Measurements from ENCODE around the gene TRIM6.

The TRIM6 gene

GRCh38 chr11:5618807-5619206 lies 22.4 kb downstream of the TRIM6 start:
- Histone ChIP-seq H3K9me3 (ENCODE audit: low read length) (no peaks in the 10 kb centered on the region), H3K36me3 (ENCODE audit: insufficient read depth, low read length) (no peaks in the 10 kb centered on the region)

GRCh38 chr11:5620651-5621521 lies 24.4 kb downstream of the TRIM6 start:
- H3K36me3 ChIP-seq (ENCODE audit: insufficient read depth, low read length): no peaks in the 10 kb centered on the region
- no peaks in the 10 kb centered on the region for H3K4me1 ChIP-seq (ENCODE audit: insufficient read depth, low read length)
- H2AFZ ChIP-seq (ENCODE audit: low read depth, low read length): no peak overlapping the region
- no peak overlapping the region for H3K4me3 ChIP-seq (ENCODE audit: low read length)
- H3K27me3 ChIP-seq (ENCODE audit: insufficient read depth, low read length): no peaks in the 10 kb centered on the region
- H3K9me3 ChIP-seq (ENCODE audit: low read length): no peaks in the 10 kb centered on the region

More at GRCh38 chr11:5618807-5619206, 22.4 kb downstream of the TRIM6 start:
- no peaks in the 10 kb centered on the region for H3K27me3 ChIP-seq (ENCODE audit: insufficient read depth, low read length)
- no peak overlapping the region for H3K4me3 ChIP-seq (ENCODE audit: low read length)
- no peaks in the 10 kb centered on the region for H3K4me1 ChIP-seq (ENCODE audit: insufficient read depth, low read length)
- no peak overlapping the region for H2AFZ ChIP-seq (ENCODE audit: low read depth, low read length)

- Histone ChIP-seq H3K4me1 (ENCODE audit: insufficient read depth, low read length) (no peaks in the 10 kb centered on the region), H2AFZ (ENCODE audit: low read depth, low read length) (no peak overlapping the region), H3K27me3 (ENCODE audit: insufficient read depth, low read length) (no peaks in the 10 kb centered on the region), H3K36me3 (ENCODE audit: insufficient read depth, low read length) (no peaks in the 10 kb centered on the region), H3K4me3 (ENCODE audit: low read length) (no peak overlapping the region), H3K9me3 (ENCODE audit: low read length) (no peaks in the 10 kb centered on the region)
Observed at GRCh38 chr11:5621580-5621979, 25.1 kb downstream of the TRIM6 start.

- no peak overlapping the region for H2AFZ ChIP-seq (ENCODE audit: low read depth, low read length)
- no peaks in the 10 kb centered on the region for H3K4me1 ChIP-seq (ENCODE audit: insufficient read depth, low read length)
- no peak overlapping the region for H3K4me3 ChIP-seq (ENCODE audit: low read length)
- H3K36me3 ChIP-seq (ENCODE audit: insufficient read depth, low read length): no peaks in the 10 kb centered on the region
- H3K27me3 ChIP-seq (ENCODE audit: insufficient read depth, low read length): no peaks in the 10 kb centered on the region
- no peaks in the 10 kb centered on the region for H3K9me3 ChIP-seq (ENCODE audit: low read length)
Observed at GRCh38 chr11:5622802-5623201, 26.4 kb downstream of the TRIM6 start.

GRCh38 chr11:5624489-5625279 lies 28.2 kb downstream of the TRIM6 start, which contains the start of gene TRIM34:
TRIM34 (plus strand) TSS chr11:5625001; CDS start chr11:5632332, 7,331 bp downstream.
- Histone ChIP-seq H3K4me1 (ENCODE audit: insufficient read depth, low read length) (no peaks in the 10 kb centered on the region), H3K4me3 (ENCODE audit: low read length) (peak within 1 kb of the TSS; percentile 34), H3K36me3 (ENCODE audit: insufficient read depth, low read length) (no peaks in the 10 kb centered on the region), H2AFZ (ENCODE audit: low read depth, low read length) (peak within 1 kb of the TSS; percentile 67), H3K27me3 (ENCODE audit: insufficient read depth, low read length) (no peaks in the 10 kb centered on the region), H3K9me3 (ENCODE audit: low read length) (no peaks in the 10 kb centered on the region)

- H2AFZ ChIP-seq (ENCODE audit: low read depth, low read length): peak overlapping the region; percentile 67
- no peaks in the 10 kb centered on the region for H3K27me3 ChIP-seq (ENCODE audit: insufficient read depth, low read length)
- no peaks in the 10 kb centered on the region for H3K4me1 ChIP-seq (ENCODE audit: insufficient read depth, low read length)
- H3K4me3 ChIP-seq (ENCODE audit: low read length): peak overlapping the region; percentile 34
- no peaks in the 10 kb centered on the region for H3K36me3 ChIP-seq (ENCODE audit: insufficient read depth, low read length)
- H3K9me3 ChIP-seq (ENCODE audit: low read length): no peaks in the 10 kb centered on the region
Observed at GRCh38 chr11:5625281-5625680, 28.8 kb downstream of the TRIM6 start.

- no peaks in the 10 kb centered on the region for H3K9me3 ChIP-seq (ENCODE audit: low read length)
- H3K36me3 ChIP-seq (ENCODE audit: insufficient read depth, low read length): no peaks in the 10 kb centered on the region
- no peak overlapping the region for H2AFZ ChIP-seq (ENCODE audit: low read depth, low read length)
- no peaks in the 10 kb centered on the region for H3K4me1 ChIP-seq (ENCODE audit: insufficient read depth, low read length)
- H3K4me3 ChIP-seq (ENCODE audit: low read length): no peak overlapping the region
- H3K27me3 ChIP-seq (ENCODE audit: insufficient read depth, low read length): no peaks in the 10 kb centered on the region
Observed at GRCh38 chr11:5626196-5626595, 29.8 kb downstream of the TRIM6 start.

- no peaks in the 10 kb centered on the region for H3K27me3 ChIP-seq (ENCODE audit: insufficient read depth, low read length)
- H2AFZ ChIP-seq (ENCODE audit: low read depth, low read length): no peak overlapping the region
- no peaks in the 10 kb centered on the region for H3K9me3 ChIP-seq (ENCODE audit: low read length)
- H3K36me3 ChIP-seq (ENCODE audit: insufficient read depth, low read length): no peaks in the 10 kb centered on the region
- no peaks in the 10 kb centered on the region for H3K4me1 ChIP-seq (ENCODE audit: insufficient read depth, low read length)
- no peak overlapping the region for H3K4me3 ChIP-seq (ENCODE audit: low read length)
Observed at GRCh38 chr11:5631417-5631816, 35.0 kb downstream of the TRIM6 start.

- Histone ChIP-seq H3K36me3 (ENCODE audit: insufficient read depth, low read length) (no peaks in the 10 kb centered on the region), H3K4me1 (ENCODE audit: insufficient read depth, low read length) (no peaks in the 10 kb centered on the region), H3K9me3 (ENCODE audit: low read length) (no peaks in the 10 kb centered on the region), H3K27me3 (ENCODE audit: insufficient read depth, low read length) (no peaks in the 10 kb centered on the region), H3K4me3 (ENCODE audit: low read length) (no peak overlapping the region), H2AFZ (ENCODE audit: low read depth, low read length) (no peak overlapping the region)
Observed at GRCh38 chr11:5631969-5632635, 35.7 kb downstream of the TRIM6 start.

GRCh38 chr11:5639953-5640352 lies 43.5 kb downstream of the TRIM6 start:
- Histone ChIP-seq H3K27me3 (ENCODE audit: insufficient read depth, low read length) (no peaks in the 10 kb centered on the region), H3K4me3 (ENCODE audit: low read length) (no peak overlapping the region), H3K36me3 (ENCODE audit: insufficient read depth, low read length) (no peaks in the 10 kb centered on the region), H2AFZ (ENCODE audit: low read depth, low read length) (no peak overlapping the region), H3K4me1 (ENCODE audit: insufficient read depth, low read length) (no peaks in the 10 kb centered on the region), H3K9me3 (ENCODE audit: low read length) (no peaks in the 10 kb centered on the region)

GRCh38 chr11:5643585-5643984 lies 47.1 kb downstream of the TRIM6 start:
- H2AFZ ChIP-seq (ENCODE audit: low read depth, low read length): no peak overlapping the region
- no peaks in the 10 kb centered on the region for H3K36me3 ChIP-seq (ENCODE audit: insufficient read depth, low read length)
- H3K9me3 ChIP-seq (ENCODE audit: low read length): no peaks in the 10 kb centered on the region
- H3K4me1 ChIP-seq (ENCODE audit: insufficient read depth, low read length): no peaks in the 10 kb centered on the region
- no peaks in the 10 kb centered on the region for H3K27me3 ChIP-seq (ENCODE audit: insufficient read depth, low read length)
- H3K4me3 ChIP-seq (ENCODE audit: low read length): no peak overlapping the region

GRCh38 chr11:5646139-5646538 lies 49.7 kb downstream of the TRIM6 start:
- Histone ChIP-seq H3K36me3 (ENCODE audit: insufficient read depth, low read length) (no peaks in the 10 kb centered on the region), H2AFZ (ENCODE audit: low read depth, low read length) (no peak overlapping the region), H3K4me3 (ENCODE audit: low read length) (no peak overlapping the region), H3K9me3 (ENCODE audit: low read length) (no peaks in the 10 kb centered on the region), H3K4me1 (ENCODE audit: insufficient read depth, low read length) (no peaks in the 10 kb centered on the region), H3K27me3 (ENCODE audit: insufficient read depth, low read length) (no peaks in the 10 kb centered on the region)

GRCh38 chr11:5655474-5655873 lies 59.0 kb downstream of the TRIM6 start:
- Histone ChIP-seq H2AFZ (ENCODE audit: low read depth, low read length) (no peak overlapping the region), H3K4me1 (ENCODE audit: insufficient read depth, low read length) (no peaks in the 10 kb centered on the region), H3K36me3 (ENCODE audit: insufficient read depth, low read length) (no peaks in the 10 kb centered on the region), H3K9me3 (ENCODE audit: low read length) (peaks cover 3% of the 10 kb centered on the region), H3K4me3 (ENCODE audit: low read length) (no peak overlapping the region), H3K27me3 (ENCODE audit: insufficient read depth, low read length) (no peaks in the 10 kb centered on the region)
